NCI-H2227 treated with DMSO at 0.1 percent for 48 hours (cell line): ENCODE measurements around the gene SLC39A9.

Source experiments
- DNase-seq: peaks from one replicate; lab custom pipeline; 2025; lab: John Stamatoyannopoulos, UW

Gene SLC39A9

GRCh38 chr14:69398053-69398817 lies at the start of gene SLC39A9, which contains the start of gene ERH:
Gene SLC39A9 (plus strand): TSS chr14:69398692. CDS start chr14:69399370, 678 bp downstream.
Gene ERH (minus strand): TSS chr14:69398299. CDS start chr14:69398233, 66 bp downstream.
- DNase-seq = peak; percentile 100

GRCh38 chr14:69349091-69349777 lies 49.3 kb upstream of the SLC39A9 start:
- no peak for DNase-seq

DNA sequence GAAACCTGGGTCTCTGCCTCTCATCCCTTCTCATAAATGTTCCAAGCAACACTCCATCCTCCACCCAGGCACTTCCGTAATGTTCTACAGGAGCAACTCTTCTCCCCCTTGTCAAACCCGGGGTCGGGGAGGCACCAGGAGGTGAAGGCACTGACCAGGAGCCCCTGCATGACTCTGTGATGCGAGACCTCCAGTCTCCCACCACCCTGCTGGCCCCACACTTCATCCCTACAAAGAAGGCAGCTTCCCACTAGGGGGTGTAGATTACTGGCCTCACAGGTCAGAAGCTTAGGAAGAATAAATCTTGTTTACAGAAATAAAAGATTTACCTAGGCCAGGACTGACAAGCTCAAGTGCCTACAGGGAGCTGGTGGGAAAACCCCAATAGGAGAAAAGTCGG lies 47.6 kb upstream of the SLC39A9 start:
- no peak for DNase-seq

DNA sequence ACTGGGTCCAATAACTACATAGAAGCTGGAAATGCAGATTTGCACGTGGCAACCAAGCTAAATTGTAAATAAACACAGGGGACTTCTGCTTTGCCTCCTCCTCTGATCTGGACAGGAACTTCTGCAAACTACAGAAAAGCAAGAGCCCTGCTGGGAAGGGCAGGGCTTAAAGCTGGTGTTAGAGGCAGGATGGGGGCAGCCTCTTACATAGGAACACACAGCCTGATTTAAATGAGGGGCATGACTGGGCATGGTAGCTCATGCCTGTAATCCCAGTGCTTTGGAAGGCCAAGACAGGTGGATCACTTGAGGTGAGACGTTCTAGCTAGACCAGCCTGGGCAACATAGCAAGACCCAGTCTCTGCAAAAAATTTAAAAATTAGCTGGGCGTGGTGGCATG lies 47.1 kb upstream of the SLC39A9 start:
- DNase-seq = no peak

DNA sequence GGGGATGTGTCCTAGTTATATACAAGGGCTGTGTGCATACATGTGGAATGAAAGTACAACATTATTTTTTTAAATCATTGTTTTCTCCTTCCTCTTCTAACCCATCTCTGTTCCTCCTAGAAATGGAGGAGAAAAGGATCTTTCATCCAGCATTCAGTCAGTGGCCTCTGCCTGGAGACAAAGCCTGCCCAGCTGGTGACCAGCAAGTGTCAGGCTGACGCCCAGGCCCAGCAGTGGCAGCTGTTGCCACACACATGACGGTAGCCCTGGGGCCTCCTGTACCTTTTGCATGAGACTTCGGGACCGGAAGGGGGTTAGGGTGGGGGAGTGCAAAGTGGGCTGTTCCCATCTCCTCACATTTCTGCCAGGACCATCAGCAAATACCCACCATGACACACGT lies 46.6 kb upstream of the SLC39A9 start:
- no peak for DNase-seq

DNA sequence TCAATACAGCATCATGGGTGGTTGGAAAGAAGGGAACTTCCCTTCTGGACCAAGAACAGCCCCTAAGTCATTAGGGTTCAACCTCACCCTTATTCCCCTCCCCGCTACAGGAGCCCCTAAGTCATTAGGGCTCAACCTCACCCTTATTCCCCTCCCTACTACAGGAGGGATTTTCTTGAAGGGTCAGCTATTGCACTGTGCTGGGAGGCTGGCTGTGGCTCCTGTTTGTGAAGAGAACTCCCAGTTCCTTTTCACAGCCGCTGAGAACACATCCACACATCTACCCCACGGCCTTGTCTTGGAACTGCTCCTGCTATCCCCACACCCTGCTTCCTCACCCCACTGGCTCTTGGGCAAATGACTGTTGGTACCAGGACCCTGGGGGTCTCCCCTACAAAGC lies 45.3 kb upstream of the SLC39A9 start:
- no peak for DNase-seq

- DNase-seq = no peak
Measured at GRCh38 chr14:69354383-69355153, 43.9 kb upstream of the SLC39A9 start.

DNA sequence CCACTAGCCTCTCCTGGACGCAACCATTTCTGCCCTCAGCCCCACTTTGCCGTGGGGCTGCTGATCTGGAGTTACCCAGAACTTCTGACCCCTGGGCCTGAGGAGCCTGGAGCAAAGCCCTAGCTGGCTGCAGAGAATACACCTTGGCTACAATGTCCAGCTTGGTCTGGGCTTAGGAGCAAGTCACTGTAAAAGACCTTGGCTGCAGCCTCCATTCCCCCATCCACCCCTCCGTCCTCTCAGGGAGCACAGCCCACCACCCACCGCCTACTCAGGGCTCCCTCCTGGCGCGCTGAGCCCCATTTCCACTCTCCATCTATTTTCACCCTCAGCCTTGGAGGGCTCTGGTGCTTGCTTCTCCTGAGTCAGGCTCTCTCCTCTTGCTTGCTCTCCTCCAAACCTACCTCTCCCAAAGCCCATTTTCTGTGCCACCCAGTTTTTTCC lies 43.3 kb upstream of the SLC39A9 start:
- DNase-seq = no peak

- no peak for DNase-seq
Measured at GRCh38 chr14:69355607-69356281, 42.7 kb upstream of the SLC39A9 start.

DNA sequence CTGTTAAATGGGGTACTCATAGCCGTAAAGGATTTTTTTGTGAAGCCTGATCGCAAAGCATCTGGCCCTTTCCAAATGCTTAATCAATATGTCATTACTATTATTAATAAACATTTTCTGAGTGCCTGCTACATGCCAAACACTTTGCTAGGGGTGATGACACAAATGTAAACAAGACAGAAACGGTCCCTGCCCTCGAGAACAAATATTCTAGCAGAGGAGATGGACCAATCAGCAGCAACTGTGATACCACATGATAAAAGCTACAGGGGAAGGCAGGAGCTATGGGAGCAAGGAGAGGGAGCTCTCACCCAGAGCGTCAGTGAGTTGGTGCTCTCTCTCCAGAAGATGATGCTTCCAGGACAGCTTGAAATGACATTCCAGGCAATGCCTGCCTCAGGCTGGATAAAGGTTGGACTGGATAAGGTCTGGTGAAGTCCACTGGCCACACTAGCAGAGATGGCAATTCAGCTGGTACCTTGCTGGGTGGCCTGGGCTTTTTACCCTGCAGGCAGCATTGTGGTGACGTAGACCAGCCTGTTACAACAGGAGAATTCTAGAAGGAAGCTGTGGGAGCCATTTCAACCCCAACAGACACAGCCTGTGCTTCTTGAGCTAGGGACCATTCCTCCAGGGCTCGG lies 41.5 kb upstream of the SLC39A9 start:
- DNase-seq = no peak

- DNase-seq = no peak
Measured at GRCh38 chr14:69357544-69358200, 40.8 kb upstream of the SLC39A9 start.

- DNase-seq = no peak
Measured at GRCh38 chr14:69358233-69358963, 40.1 kb upstream of the SLC39A9 start.

GRCh38 chr14:69358966-69359365 lies 39.5 kb upstream of the SLC39A9 start:
- DNase-seq = no peak

DNA sequence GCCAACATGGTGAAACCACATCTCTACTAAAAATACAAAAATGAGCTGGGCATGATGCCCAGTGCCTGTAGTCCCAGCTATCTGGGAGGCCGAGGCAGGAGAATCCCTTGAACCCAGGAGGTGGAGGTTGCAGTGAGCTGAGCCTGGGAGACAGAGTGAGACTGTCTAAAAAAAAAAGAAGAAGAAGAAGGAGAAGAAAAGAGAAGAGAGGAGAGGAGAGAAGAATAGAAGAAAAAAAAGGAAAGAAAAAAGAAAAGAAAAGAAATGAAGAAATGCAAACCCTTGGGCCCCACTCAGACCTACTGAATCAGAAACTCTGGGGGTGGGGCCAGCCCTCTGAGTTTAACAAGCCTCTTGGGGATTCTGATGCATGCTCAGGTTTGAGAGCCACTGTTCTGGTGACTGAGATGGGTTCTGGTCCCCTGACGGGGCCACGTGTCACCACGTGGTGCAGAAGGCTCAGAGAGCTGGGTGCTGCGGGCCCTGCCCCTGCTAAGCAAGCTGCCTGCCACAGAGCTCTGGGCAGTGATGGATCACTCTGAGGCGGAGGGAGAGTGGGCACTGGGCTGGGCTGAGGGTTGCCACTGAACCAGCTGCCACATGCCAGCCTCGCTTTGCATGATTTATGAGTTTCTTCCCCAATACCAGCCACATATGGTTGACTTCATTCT lies 37.9 kb upstream of the SLC39A9 start:
- DNase-seq = no peak

DNA sequence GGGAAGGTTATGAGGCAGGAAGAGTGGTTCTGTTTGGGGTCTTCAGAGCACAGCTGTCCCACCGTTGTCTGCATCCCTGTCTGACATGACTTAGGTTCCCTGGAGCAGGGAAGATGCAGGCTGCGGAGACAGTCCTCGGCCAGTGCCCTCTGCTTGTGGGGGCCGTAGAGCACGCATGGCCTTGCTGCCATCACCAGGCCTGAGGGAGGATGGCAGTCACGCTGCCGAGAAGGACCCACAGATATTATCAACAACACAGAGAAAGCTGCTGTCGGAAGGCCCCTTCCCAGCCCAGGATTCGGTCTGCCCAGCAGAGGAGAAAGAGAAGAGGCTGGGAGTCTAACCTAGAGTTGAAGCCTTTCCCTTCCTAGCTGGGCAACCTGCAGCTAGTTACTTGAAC lies 35.4 kb upstream of the SLC39A9 start:
- no peak for DNase-seq

DNA sequence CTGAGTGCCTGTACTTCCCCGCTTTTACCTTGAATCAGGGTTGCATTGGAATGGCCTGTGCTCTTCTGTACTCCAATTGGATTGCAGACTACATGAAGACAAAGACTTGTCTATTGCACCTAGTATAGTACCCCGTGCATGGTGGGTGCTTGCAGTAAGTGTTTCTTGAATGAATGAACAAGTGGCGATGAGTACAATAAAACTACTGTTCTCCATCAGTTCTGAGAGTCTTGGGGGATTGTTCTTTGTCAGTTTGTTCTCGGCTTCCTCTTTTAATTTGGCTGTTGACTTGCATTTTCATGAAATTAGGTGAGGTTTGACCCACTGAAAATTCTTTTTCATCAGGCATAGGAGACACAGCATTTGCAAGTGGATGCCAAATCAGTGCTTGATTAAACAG lies 34.5 kb upstream of the SLC39A9 start:
- no peak for DNase-seq

DNA sequence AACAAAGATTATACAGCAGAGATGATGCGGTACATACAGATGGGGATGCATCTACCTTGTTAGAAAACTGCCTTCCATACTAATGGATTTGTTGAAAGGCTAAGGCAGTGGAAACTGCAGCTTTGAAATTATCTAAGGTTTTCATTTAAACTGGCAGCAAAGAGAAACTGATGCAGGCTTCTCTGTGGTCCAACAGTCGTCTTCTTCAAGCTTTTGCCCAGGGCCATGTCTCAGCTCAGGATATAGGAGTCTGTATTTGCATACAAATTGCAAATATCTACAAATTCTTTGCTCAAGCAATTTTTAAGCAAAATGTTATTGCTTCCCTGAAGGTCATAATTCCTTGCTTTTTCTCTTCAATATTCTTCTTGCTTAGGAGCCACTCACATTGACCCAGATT lies 34.1 kb upstream of the SLC39A9 start:
- no peak for DNase-seq

GRCh38 chr14:69366069-69366468 lies 32.4 kb upstream of the SLC39A9 start:
- no peak for DNase-seq

GRCh38 chr14:69366761-69367160 lies 31.7 kb upstream of the SLC39A9 start:
- DNase-seq = no peak

DNA sequence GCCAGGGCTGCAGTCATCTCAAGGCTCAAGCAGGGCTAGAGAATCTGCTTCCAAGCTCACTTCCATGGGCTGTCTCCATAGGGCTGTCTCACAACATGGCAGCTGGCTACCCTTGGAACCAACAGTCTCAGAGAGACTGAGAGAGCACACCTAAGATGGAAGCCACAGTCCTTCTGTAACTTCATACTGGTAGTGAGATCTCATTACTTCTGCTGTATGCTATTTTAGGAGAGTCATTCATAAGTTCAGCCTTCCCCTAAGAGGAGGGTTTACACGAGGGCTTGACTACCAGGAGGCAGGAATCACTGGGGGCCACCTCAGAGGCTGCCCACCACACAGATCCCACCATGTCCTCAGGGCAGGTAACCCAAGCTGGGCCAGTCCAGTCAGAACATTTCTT lies 30.1 kb upstream of the SLC39A9 start:
- no peak for DNase-seq
